ENCODE results near the gene OCA2. TPM values are rescaled to one million over a fixed set of nuclear protein-coding genes. Genes with fewer than 3 reads are reported as not detected.

OCA2 gene
- polyA plus RNA-seq, 1 donor (not counting 4 experiments of a cell fraction or from before 2014, with no cell fraction given): 0.05 TPM

- Histone ChIP-seq H3K36me3 (ENCODE audit: control insufficient read depth in 2 of 2, extremely low read depth in 1 of 2, insufficient read depth in 2 of 2, low read length in 2 of 2) (no peaks in the 10 kb centered on the region), H2AFZ (ENCODE audit: control insufficient read depth, low read length) (no peak overlapping the region), H3K9me1 (ENCODE audit: control insufficient read depth, extremely low read depth, insufficient read depth, low read length) (no peaks in the 10 kb centered on the region), H3K79me2 (ENCODE audit: control insufficient read depth, insufficient read depth, low read length) (no peaks in the 10 kb centered on the region), H3K4me1 (ENCODE audit: control insufficient read depth, extremely low read depth, insufficient read depth, low read length) (no peaks in the 10 kb centered on the region), H4K20me1 (ENCODE audit: control insufficient read depth, extremely low read depth, insufficient read depth, low read length) (no peaks in the 10 kb centered on the region), H3K9me3 (ENCODE audit: control insufficient read depth, low read depth, low read length) (peaks cover 8% of the 10 kb centered on the region), H3K9ac (ENCODE audit: control insufficient read depth, extremely low read depth, insufficient read depth, low read length) (no peak overlapping the region), H3K4me2 (ENCODE audit: control insufficient read depth, extremely low read depth, insufficient read depth, low read depth, low read length) (no peak overlapping the region), H3K4me3 (ENCODE audit: control insufficient read depth in 2 of 3, extremely low read depth in 1 of 3, insufficient read depth in 2 of 3, low read depth in 1 of 3, low read length in 3 of 3) (no peak overlapping the region), H3K27ac (ENCODE audit: control insufficient read depth, insufficient read depth, low read length) (no peak overlapping the region), H3K27me3 (ENCODE audit: control insufficient read depth, extremely low read depth, insufficient read depth, low read length) (no peaks in the 10 kb centered on the region)
- no peak for DNase-seq (ENCODE audit: low read depth, low spot score)
- no peak for TF ChIP-seq CTCF (optimal IDR thresholded peaks at IDR 0.05 in 1 of 3, IDR thresholded peaks at IDR 0.05 in 1 of 3, conservative IDR thresholded peaks at IDR 0.05 in 1 of 3; ENCODE audit: extremely low read depth in 1 of 3, insufficient read depth in 2 of 3, low read length in 3 of 3)
- no peak for TF ChIP-seq EZH2 (IDR thresholded peaks at IDR 0.05; ENCODE audit: low read length)
- dilution Hi-C loops (cut with MboI; ENCODE audit: extremely low pct_ligation_motif_present, low sequenced_read_pairs): no loop called here
- FAIRE-seq: no peak
Measured at GRCh38 chr15:28002867-28003266, 96.2 kb downstream of the OCA2 start.

DNA sequence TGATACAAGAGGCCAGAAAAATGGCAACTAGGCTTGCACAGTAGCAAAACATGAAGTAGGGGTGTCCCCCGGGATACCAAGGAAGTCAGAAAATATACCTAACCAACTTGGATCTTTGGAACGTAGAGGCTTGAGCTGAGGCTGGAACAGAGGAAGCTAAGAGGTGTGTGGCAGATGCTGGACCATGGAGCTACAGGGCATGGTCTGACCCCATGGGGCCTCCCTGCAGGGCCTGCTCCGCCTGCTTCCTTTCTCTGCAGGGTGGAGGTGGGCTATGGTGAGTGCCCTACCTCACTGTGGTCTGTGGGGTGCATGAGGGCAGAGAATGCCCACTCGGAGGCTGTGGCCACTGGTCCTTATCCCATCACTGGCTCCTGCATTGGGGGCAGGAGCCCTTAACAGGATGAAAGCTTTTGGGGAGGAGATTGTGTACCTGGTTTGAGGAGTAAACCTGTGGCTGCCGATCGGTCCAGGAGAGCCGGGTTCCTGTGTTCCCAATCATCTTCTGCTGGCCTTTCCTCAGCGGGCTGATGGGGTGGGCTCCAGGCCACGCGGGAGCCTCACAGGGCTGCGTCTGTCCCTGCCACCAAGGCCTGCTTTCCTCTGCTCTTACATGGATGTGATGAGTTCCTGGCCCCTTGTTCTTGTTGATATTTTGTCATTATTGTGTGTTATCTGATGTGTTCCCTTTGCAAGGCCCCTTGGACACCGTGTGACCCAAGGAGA lies 96.8 kb downstream of the OCA2 start:
- DNase-seq (ENCODE audit: low read depth, low spot score): no peak
- no peaks in the 10 kb centered on the region for H4K20me1 ChIP-seq (ENCODE audit: control insufficient read depth, extremely low read depth, insufficient read depth, low read length)
- no peak overlapping the region for H2AFZ ChIP-seq (ENCODE audit: control insufficient read depth, low read length)
- H3K79me2 ChIP-seq (ENCODE audit: control insufficient read depth, insufficient read depth, low read length): no peaks in the 10 kb centered on the region
- dilution Hi-C loops (cut with MboI; ENCODE audit: extremely low pct_ligation_motif_present, low sequenced_read_pairs): no loop called here
- H3K4me2 ChIP-seq (ENCODE audit: control insufficient read depth, extremely low read depth, insufficient read depth, low read depth, low read length): no peak overlapping the region
- H3K27ac ChIP-seq (ENCODE audit: control insufficient read depth, insufficient read depth, low read length): no peak overlapping the region
- H3K9ac ChIP-seq (ENCODE audit: control insufficient read depth, extremely low read depth, insufficient read depth, low read length): no peak overlapping the region
- no peaks in the 10 kb centered on the region for H3K36me3 ChIP-seq (ENCODE audit: control insufficient read depth in 2 of 2, extremely low read depth in 1 of 2, insufficient read depth in 2 of 2, low read length in 2 of 2)
- no peak for TF ChIP-seq EZH2 (IDR thresholded peaks at IDR 0.05; ENCODE audit: low read length)
- FAIRE-seq: no peak
- H3K9me3 ChIP-seq (ENCODE audit: control insufficient read depth, low read depth, low read length): peaks cover 8% of the 10 kb centered on the region
- no peaks in the 10 kb centered on the region for H3K9me1 ChIP-seq (ENCODE audit: control insufficient read depth, extremely low read depth, insufficient read depth, low read length)
- no peak overlapping the region for H3K4me3 ChIP-seq (ENCODE audit: control insufficient read depth in 2 of 3, extremely low read depth in 1 of 3, insufficient read depth in 2 of 3, low read depth in 1 of 3, low read length in 3 of 3)
- H3K27me3 ChIP-seq (ENCODE audit: control insufficient read depth, extremely low read depth, insufficient read depth, low read length): no peaks in the 10 kb centered on the region
- no peaks in the 10 kb centered on the region for H3K4me1 ChIP-seq (ENCODE audit: control insufficient read depth, extremely low read depth, insufficient read depth, low read length)

GRCh38 chr15:28001641-28002040 lies 97.5 kb downstream of the OCA2 start:
- Histone ChIP-seq H3K4me1 (ENCODE audit: control insufficient read depth, extremely low read depth, insufficient read depth, low read length) (no peaks in the 10 kb centered on the region), H3K9me3 (ENCODE audit: control insufficient read depth, low read depth, low read length) (peaks cover 8% of the 10 kb centered on the region), H3K9me1 (ENCODE audit: control insufficient read depth, extremely low read depth, insufficient read depth, low read length) (no peaks in the 10 kb centered on the region), H4K20me1 (ENCODE audit: control insufficient read depth, extremely low read depth, insufficient read depth, low read length) (no peaks in the 10 kb centered on the region), H3K4me3 (ENCODE audit: control insufficient read depth in 2 of 3, extremely low read depth in 1 of 3, insufficient read depth in 2 of 3, low read depth in 1 of 3, low read length in 3 of 3) (no peak overlapping the region), H3K79me2 (ENCODE audit: control insufficient read depth, insufficient read depth, low read length) (no peaks in the 10 kb centered on the region), H3K36me3 (ENCODE audit: control insufficient read depth in 2 of 2, extremely low read depth in 1 of 2, insufficient read depth in 2 of 2, low read length in 2 of 2) (no peaks in the 10 kb centered on the region), H2AFZ (ENCODE audit: control insufficient read depth, low read length) (no peak overlapping the region), H3K27ac (ENCODE audit: control insufficient read depth, insufficient read depth, low read length) (no peak overlapping the region), H3K27me3 (ENCODE audit: control insufficient read depth, extremely low read depth, insufficient read depth, low read length) (no peaks in the 10 kb centered on the region), H3K9ac (ENCODE audit: control insufficient read depth, extremely low read depth, insufficient read depth, low read length) (no peak overlapping the region), H3K4me2 (ENCODE audit: control insufficient read depth, extremely low read depth, insufficient read depth, low read depth, low read length) (no peak overlapping the region)
- dilution Hi-C loops (cut with MboI; ENCODE audit: extremely low pct_ligation_motif_present, low sequenced_read_pairs): no loop called here
- TF ChIP-seq EZH2 (IDR thresholded peaks at IDR 0.05; ENCODE audit: low read length) (no peak), CTCF (optimal IDR thresholded peaks at IDR 0.05 in 1 of 3, IDR thresholded peaks at IDR 0.05 in 1 of 3, conservative IDR thresholded peaks at IDR 0.05 in 1 of 3; ENCODE audit: extremely low read depth in 1 of 3, insufficient read depth in 2 of 3, low read length in 3 of 3) (no peak)
- no peak for FAIRE-seq
- DNase-seq (ENCODE audit: low read depth, low spot score): no peak
